ENCODE results near the gene ABHD4.

- TF ChIP-seq MAX (IDR thresholded peaks at IDR 0.05; ENCODE audit: low read depth, low read length) (no peak; the same call in 1 of the 2 replicates), JUNB (IDR thresholded peaks at IDR 0.05) (no peak), SP1 (IDR thresholded peaks at IDR 0.05; ENCODE audit: low read depth, low read length) (peak; percentile 29), CTCF (IDR thresholded peaks at IDR 0.05 in 2 of 3, conservative IDR thresholded peaks at IDR 0.05 in 1 of 3; ENCODE audit: control insufficient read depth in 2 of 3, extremely low read depth in 1 of 3, insufficient read depth in 1 of 3, low read depth in 3 of 3, low read length in 3 of 3) (no peak), POLR2AphosphoS5 (IDR thresholded peaks at IDR 0.05; ENCODE audit: low read length) (peak; percentile 77), CHD1 (IDR thresholded peaks at IDR 0.05; ENCODE audit: low read depth, low read length) (0 out of 2 replicates have a peak, but pooled peaks have one; percentile 63), TCF7 (IDR thresholded peaks at IDR 0.05; ENCODE audit: borderline replicate concordance) (peak; percentile 51; the same call in 1 of the 2 replicates), CREM (IDR thresholded peaks at IDR 0.05; ENCODE audit: low read depth) (peak; percentile 13; the same call in 1 of the 2 replicates), MEF2B (IDR thresholded peaks at IDR 0.05; ENCODE audit: partially characterized antibody, poor library complexity, severe bottlenecking) (peak; percentile 92), KDM1A (IDR thresholded peaks at IDR 0.05; ENCODE audit: borderline replicate concordance) (no peak), POLR2A (IDR thresholded peaks at IDR 0.05; ENCODE audit: low read depth, low read length) (peak; percentile 29; the same call in 1 of the 2 replicates)
Observed at GRCh38 chr14:22565391-22565945, 32.6 kb upstream of the ABHD4 start.
